Left lung (tissue), 10 donors: ENCODE data around the gene OR2V2. TPM values are rescaled to one million over a fixed set of nuclear protein-coding genes. Genes with fewer than 3 reads are reported as not detected.
"Not testable (repeated sequence)": the region's sequence is repeated elsewhere in the genome, so short reads cannot be mapped to it uniquely, and the experiment has no call there.

Experiments
- ATAC-seq: fragments of 200-7000 bp; cut with Tn5 transposase; one replicate; pipeline ENCODE4 v1.9.1; 2020; ENCODE audit warnings: moderate library complexity
- DNase-seq, 4 donors: peaks; one replicate each; pipeline ENCODE4 v3.0.0-alpha.2; 2013 to 2020
- H3K27ac ChIP-seq, 2 donors: fragments of 200-600 bp; sonication (generic) in 1 of 2; one replicate each; pipeline versions ENCODE4 v1.5.0 to v1.8.0; 2020 to 2021
- H3K27me3 ChIP-seq, 2 donors: fragments of 200-600 bp; sonication (generic) in 1 of 2; one replicate each; pipeline versions ENCODE4 v1.5.0 to v1.8.0; 2020 to 2021
- H3K36me3 ChIP-seq, 2 donors: fragments of 200-600 bp; sonication (generic) in 1 of 2; one replicate each; pipeline versions ENCODE4 v1.5.0 to v1.8.0; 2020 to 2021
- H3K4me1 ChIP-seq, 2 donors: fragments of 200-600 bp; one replicate each; pipeline ENCODE4 v1.8.0; 2021
- H3K4me3 ChIP-seq, 2 donors: fragments of 200-600 bp; sonication (generic) in 1 of 2; one replicate each; pipeline versions ENCODE4 v1.5.0 to v1.8.0; 2020 to 2021; ENCODE audit warnings: mild to moderate bottlenecking in 1 of 2
- H3K9me3 ChIP-seq, 2 donors: fragments of 200-600 bp; sonication (generic) in 1 of 2; one replicate each; pipeline versions ENCODE4 v1.5.0 to v1.8.0; 2020 to 2021
- intact Hi-C, 2 donors: fragments of 100-400 bp; cut with DNase I; formaldehyde crosslinking; loops; one replicate each; pipeline versions ENCODE4 v1.11.2 to v1.14.2; 2022
- polyA plus RNA-seq, 6 donors: library from polyadenylated mRNA; unstranded; fragments of 120-200 nt; gene quantifications; one replicate each; pipeline ENCODE4 v1.2.1, GENCODE V29; 2013; ENCODE audit not compliant: insufficient read length in 6 of 6
- total RNA-seq, 2 donors: library from RNA; stranded (reverse); fragmentation: NEBNext Ultra II Directional; extraction: Animal tissue kit (Norgen Biotek cat#: 25700); gene quantifications; one replicate each; pipeline ENCODE4 v1.2.1, GENCODE V29; 2021
- TF ChIP-seq, protein P1 (sequence below), 2 donors: fragments of 200-600 bp; sonication (generic) in 1 of 2; IDR thresholded peaks; one replicate each; pipeline versions ENCODE4 v1.5.0 to v1.8.0; 2021; ENCODE audit warnings: antibody characterized with exemption in 2 of 2
- donor health status: DM: no; HTN: yes; CAD: no.
- donor health status: DM: no; HTN: no; CAD: no.

Gene OR2V2
- total and polyA plus RNA-seq, 8 donors, result 0.03 to 0.06 (median 0.04) TPM; not detected in 4

DNA sequence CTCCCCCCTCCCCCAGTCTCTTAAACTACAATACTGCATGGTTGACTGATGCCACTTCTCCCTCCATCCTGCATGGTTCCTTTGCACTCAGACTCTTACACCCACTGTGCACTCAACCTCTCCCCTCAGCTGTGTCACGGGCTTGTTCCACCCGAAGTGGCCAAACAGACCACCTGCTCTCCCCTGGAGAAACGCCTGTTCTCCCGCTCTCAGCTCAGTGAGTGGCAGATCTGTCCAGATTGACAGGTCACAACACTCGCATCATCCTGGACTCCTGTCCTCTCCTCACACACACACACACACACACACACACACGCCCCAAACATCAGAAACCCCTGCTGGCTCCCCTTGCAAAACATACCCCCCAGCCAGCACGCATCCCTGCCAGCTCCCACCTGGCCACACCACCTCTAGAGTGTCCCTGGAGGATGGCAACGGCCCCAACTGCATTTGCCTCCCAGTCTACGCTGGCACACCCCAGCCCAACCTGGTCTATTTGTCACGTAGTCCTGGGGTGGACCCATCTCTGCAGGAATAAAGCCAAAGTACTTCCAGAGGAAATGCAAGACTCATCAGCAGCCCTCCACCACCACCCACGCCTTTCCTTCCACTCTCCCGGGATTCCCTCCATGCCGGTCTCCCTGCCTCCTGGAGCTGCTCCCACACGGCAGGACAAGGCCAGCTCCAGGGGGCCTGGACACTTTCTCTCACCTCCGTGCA, 19.3 kb upstream of the OR2V2 start:
- DNase-seq, result no peak
- TF ChIP-seq, protein P1, sequence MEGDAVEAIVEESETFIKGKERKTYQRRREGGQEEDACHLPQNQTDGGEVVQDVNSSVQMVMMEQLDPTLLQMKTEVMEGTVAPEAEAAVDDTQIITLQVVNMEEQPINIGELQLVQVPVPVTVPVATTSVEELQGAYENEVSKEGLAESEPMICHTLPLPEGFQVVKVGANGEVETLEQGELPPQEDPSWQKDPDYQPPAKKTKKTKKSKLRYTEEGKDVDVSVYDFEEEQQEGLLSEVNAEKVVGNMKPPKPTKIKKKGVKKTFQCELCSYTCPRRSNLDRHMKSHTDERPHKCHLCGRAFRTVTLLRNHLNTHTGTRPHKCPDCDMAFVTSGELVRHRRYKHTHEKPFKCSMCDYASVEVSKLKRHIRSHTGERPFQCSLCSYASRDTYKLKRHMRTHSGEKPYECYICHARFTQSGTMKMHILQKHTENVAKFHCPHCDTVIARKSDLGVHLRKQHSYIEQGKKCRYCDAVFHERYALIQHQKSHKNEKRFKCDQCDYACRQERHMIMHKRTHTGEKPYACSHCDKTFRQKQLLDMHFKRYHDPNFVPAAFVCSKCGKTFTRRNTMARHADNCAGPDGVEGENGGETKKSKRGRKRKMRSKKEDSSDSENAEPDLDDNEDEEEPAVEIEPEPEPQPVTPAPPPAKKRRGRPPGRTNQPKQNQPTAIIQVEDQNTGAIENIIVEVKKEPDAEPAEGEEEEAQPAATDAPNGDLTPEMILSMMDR (IDR thresholded peaks at IDR 0.05), result no peak
- no peaks in the 10 kb centered on the region for H3K9me3 ChIP-seq
- H3K4me1 ChIP-seq, result no peaks in the 10 kb centered on the region
- H3K4me3 ChIP-seq, result no peak overlapping the region
- no peak for ATAC-seq
- intact Hi-C loops, result no loop called here
- peaks cover 0 to 68% of the 10 kb centered on the region in 2 donors for H3K27me3 ChIP-seq
- no peak overlapping the region for H3K27ac ChIP-seq
- H3K36me3 ChIP-seq, result no peaks in the 10 kb centered on the region

DNA sequence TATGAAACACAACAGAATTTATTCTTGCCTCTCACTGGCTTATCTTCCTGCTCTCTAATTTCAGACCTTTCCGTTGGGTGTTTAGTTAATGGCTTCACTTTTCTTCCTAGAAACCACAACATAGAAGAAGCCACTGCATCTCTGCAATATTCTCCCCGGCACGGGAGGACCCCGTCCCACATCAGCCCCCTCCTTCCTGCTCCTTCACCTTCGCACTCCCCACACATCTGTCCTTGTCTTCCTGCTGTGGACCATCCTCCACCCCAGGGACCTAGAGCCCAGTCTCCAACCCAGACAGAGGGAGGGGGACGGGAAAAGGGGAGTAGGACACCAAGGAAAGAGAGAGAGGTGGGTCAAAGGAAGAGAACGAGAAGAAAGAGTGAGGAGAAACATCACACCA, 17.8 kb upstream of the OR2V2 start:
- Histone ChIP-seq H3K9me3 (no peaks in the 10 kb centered on the region), H3K4me1 (no peaks in the 10 kb centered on the region), H3K4me3 (no peak overlapping the region), H3K27ac (no peak overlapping the region), H3K27me3 (peaks cover 0 to 72% of the 10 kb centered on the region in 2 donors), H3K36me3 (no peaks in the 10 kb centered on the region)
- intact Hi-C loops, result no loop called here
- TF ChIP-seq, protein P1 (IDR thresholded peaks at IDR 0.05), result no peak
- ATAC-seq (no peak), DNase-seq (no peak)

DNA sequence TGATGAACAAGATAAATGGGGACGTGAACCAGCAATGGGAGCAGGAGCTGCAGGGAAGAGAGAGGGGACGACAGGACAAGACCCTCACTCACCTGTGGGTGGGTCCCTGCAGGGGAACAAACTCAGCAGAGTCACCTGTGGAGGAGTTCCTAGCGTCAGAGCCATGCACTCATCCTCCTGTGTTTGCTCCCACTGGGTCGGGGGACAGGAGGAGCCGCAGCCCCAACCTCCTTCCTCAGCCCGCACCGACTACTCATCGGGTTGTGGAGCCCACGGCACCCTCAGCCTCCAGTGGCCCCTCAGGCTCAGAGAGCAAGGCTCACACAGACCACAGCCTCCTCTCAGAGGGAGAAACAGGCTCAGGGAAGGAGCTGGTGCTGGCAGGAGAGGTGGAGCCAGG, 17.3 kb upstream of the OR2V2 start:
- H3K36me3 ChIP-seq, H3K4me3 ChIP-seq, H3K4me1 ChIP-seq, DNase-seq, ATAC-seq, H3K9me3 ChIP-seq, H3K27ac ChIP-seq, intact Hi-C loops: not testable (repeated sequence)
- peaks cover 0 to 72% of the 10 kb centered on the region in 2 donors for H3K27me3 ChIP-seq

DNA sequence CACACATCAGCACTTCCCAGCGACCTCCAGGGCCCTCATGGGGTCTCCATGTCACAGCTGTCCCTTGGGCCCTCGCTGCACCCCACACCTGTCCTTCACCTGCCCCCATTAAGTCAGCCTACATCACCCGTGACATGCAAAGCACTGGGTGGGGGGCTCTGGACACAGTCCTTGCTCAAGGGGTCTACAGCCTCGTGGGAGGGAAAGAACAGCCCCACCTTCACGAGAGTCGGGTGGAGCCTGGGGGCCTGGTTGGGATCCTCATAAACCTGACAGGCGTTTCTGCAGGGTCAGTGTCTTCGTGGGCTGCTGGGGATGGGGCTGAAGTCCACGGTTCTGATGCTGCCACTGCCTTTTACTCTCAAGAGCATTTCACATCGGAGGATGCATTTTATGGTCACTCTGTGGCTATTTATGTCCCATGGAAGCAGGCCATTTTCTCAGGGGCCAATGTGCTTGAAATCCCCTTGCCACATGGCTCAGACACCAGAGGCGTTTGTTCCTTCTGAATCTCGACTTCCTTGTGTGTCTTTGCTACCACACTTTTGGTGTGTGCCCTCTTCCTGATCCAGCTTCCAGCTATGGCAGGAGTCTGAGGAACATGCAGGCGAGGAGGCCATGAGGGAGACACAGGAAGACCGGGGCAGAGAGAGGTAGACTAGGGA, 16.4 kb upstream of the OR2V2 start, which contains the start of gene OR2V1:
TSS of gene OR2V1 (minus strand) at position 338 of the 665 bp plus-strand sequence. CDS start 5,865 bp downstream, outside the sequence.
- H3K9me3 ChIP-seq, result no peaks in the 10 kb centered on the region
- DNase-seq (no peak), ATAC-seq (no peak)
- H3K27ac ChIP-seq, result no peak within 1 kb of the TSS
- H3K4me1 ChIP-seq, result no peaks in the 10 kb centered on the region
- H3K27me3 ChIP-seq, result peaks cover 0 to 72% of the 10 kb centered on the region in 2 donors
- H3K36me3 ChIP-seq, result no peaks in the 10 kb centered on the region
- TF ChIP-seq, protein P1 (IDR thresholded peaks at IDR 0.05), result no peak
- intact Hi-C loops, result no loop called here
- H3K4me3 ChIP-seq, result no peak within 1 kb of the TSS

DNA sequence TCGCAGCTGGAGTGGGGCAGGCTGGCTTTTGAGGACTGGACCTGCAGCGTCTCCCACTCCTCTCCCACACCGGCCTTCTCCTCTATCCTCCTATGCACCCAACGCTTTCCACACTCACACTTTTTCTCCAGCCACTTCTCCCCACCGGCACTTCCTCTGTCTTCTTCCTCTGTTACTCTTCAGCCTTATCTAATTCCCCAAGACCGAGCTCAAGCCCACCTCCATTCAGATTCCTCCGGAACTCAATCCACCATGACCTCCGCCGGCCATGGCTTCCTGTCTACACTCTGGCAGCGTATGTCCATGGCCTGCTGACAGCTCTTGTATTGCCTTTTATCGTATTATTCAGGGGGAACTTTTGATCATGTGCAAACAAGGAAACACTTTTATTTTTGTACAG, 15.9 kb upstream of the OR2V2 start:
- no peaks in the 10 kb centered on the region for H3K36me3 ChIP-seq
- H3K9me3 ChIP-seq, result peaks cover 0 to 4% of the 10 kb centered on the region in 2 donors
- H3K4me3 ChIP-seq, result no peak overlapping the region
- no peak overlapping the region for H3K27ac ChIP-seq
- no peaks in the 10 kb centered on the region for H3K4me1 ChIP-seq
- H3K27me3 ChIP-seq, result peaks cover 0 to 72% of the 10 kb centered on the region in 2 donors
- DNase-seq, result no peak
- intact Hi-C loops, result no loop called here
- TF ChIP-seq, protein P1 (IDR thresholded peaks at IDR 0.05), result no peak
- ATAC-seq, result no peak
